Endothelial cell of umbilical vein (primary cell): Measurements from ENCODE around the gene MCTP1. TPM values are rescaled to one million over a fixed set of nuclear protein-coding genes. Genes with fewer than 3 reads are reported as not detected.

Source experiments
- BruUV-seq: library from RNA; stranded (reverse); fragments of 400-500 nt; replicated peaks from 2 replicates; lab custom pipeline; 2021; lab: Mats Ljungman, UMichigan
- CTCF ChIA-PET: fragments of 300-600, 350-600 bp; sonication (Branson Sonifier 250); formaldehyde crosslinking; loops from one replicate; lab custom pipeline; 2021; ENCODE audit warnings: antibody characterized with exemption, inconsistent platforms; lab: Charles Lee
- POLR2A ChIA-PET: fragments of 300-600, 350-600 bp; sonication (Branson Sonifier 250); formaldehyde crosslinking; loops from one replicate; lab custom pipeline; 2021; ENCODE audit warnings: antibody characterized with exemption, inconsistent platforms; lab: Charles Lee
- DNase-seq: peaks from one replicate; pipeline ENCODE4 v3.0.0-alpha.2; 2011; ENCODE audit warnings: low read depth, low spot score
- FAIRE-seq: peaks from 2 replicates; lab custom pipeline; 2011; peaks lifted over from hg19 to GRCh38; lab: Jason Lieb, UNC
- H2AFZ ChIP-seq: 2 replicates; pipeline ENCODE4 v1.6.0; 2012; ENCODE audit warnings: low read depth, low read length, control low read depth, inconsistent platforms
- H3K27ac ChIP-seq: 2 replicates; pipeline ENCODE4 v1.5.1; 2011; ENCODE audit warnings: low read depth, mild to moderate bottlenecking, control low read depth, low read length, moderate library complexity; ENCODE audit not compliant: insufficient read depth
- H3K27me3 ChIP-seq, 2 experiments: 2 replicates each; pipeline versions ENCODE4 v1.6.0 to v1.6.1; 2011; ENCODE audit warnings: low read length in 2 of 2, mixed read lengths in 1 of 2; ENCODE audit not compliant: control insufficient read depth in 2 of 2, insufficient read depth in 2 of 2
- H3K36me3 ChIP-seq, 2 experiments: 2 replicates in 1 of 2; 3 replicates in 1 of 2; pipeline ENCODE4 v1.5.1; 2011; ENCODE audit warnings: low read length in 2 of 2, mild to moderate bottlenecking in 1 of 2, moderate library complexity in 1 of 2; ENCODE audit not compliant: control insufficient read depth in 2 of 2, insufficient read depth in 2 of 2; ENCODE audit errors: extremely low read depth in 1 of 2
- H3K4me1 ChIP-seq: 3 replicates; pipeline ENCODE4 v1.5.1; 2011; ENCODE audit warnings: mild to moderate bottlenecking, low read length; ENCODE audit not compliant: control insufficient read depth, insufficient read depth; ENCODE audit errors: extremely low read depth
- H3K4me2 ChIP-seq: 2 replicates; pipeline ENCODE4 v1.6.1; 2011; ENCODE audit warnings: low read length, control low read depth, mixed read lengths; ENCODE audit not compliant: insufficient read depth
- H3K4me3 ChIP-seq, 3 experiments: fragments of 200-600 bp in 1 of 3; sonication (generic), shearing (Covaris generic) in 1 of 3; replicated peaks in 1 of 3; 2 replicates each; pipeline ENCODE4 v1.5.1; 2011 to 2016; ENCODE audit warnings: control low read depth in 3 of 3, low read length in 3 of 3, mild to moderate bottlenecking in 2 of 3, inconsistent platforms in 1 of 3, low read depth in 1 of 3, moderate library complexity in 1 of 3; ENCODE audit not compliant: insufficient read depth in 1 of 3
- H3K79me2 ChIP-seq: 2 replicates; pipeline ENCODE4 v1.6.0; 2012; ENCODE audit warnings: low read length, inconsistent platforms; ENCODE audit not compliant: control insufficient read depth, insufficient read depth
- H3K9ac ChIP-seq: replicated peaks from 2 replicates; pipeline ENCODE3; 2011; ENCODE audit warnings: low read length, control low read depth; ENCODE audit not compliant: insufficient read depth; ENCODE audit errors: extremely low read depth
- H3K9me1 ChIP-seq: replicated peaks from 3 replicates; pipeline ENCODE4 v1.6.0; 2011; ENCODE audit warnings: mild to moderate bottlenecking, low read length; ENCODE audit not compliant: control insufficient read depth, insufficient read depth; ENCODE audit errors: extremely low read depth
- H3K9me3 ChIP-seq: replicated peaks from 2 replicates; pipeline ENCODE4 v1.5.1; 2012; ENCODE audit warnings: low read length, inconsistent platforms; ENCODE audit not compliant: control insufficient read depth, insufficient read depth
- H4K20me1 ChIP-seq: replicated peaks from 2 replicates; pipeline ENCODE3; 2011; ENCODE audit warnings: mild to moderate bottlenecking, low read length; ENCODE audit not compliant: control insufficient read depth, insufficient read depth; ENCODE audit errors: extremely low read depth
- EZH2 ChIP-seq: IDR thresholded peaks from 2 replicates; pipeline ENCODE4 v1.6.1; 2012; ENCODE audit warnings: borderline replicate concordance, low read depth, mild to moderate bottlenecking, moderate library complexity, low read length, inconsistent platforms; ENCODE audit not compliant: severe bottlenecking
- FOS ChIP-seq: IDR thresholded peaks from 2 replicates; pipeline ENCODE4 v1.6.1; 2011; ENCODE audit warnings: mild to moderate bottlenecking, low read length, moderate library complexity, borderline replicate concordance; ENCODE audit not compliant: insufficient read depth
- GATA2 ChIP-seq: IDR thresholded peaks from 2 replicates; pipeline ENCODE4 v1.7.0; 2011; ENCODE audit warnings: low read depth, mild to moderate bottlenecking, moderate library complexity, mixed read lengths, low read length; ENCODE audit not compliant: insufficient read length, insufficient read depth
- JUN ChIP-seq: IDR thresholded peaks from 2 replicates; pipeline ENCODE4 v1.6.1; 2011; ENCODE audit warnings: borderline replicate concordance, low read depth; ENCODE audit not compliant: insufficient read length, insufficient read depth
- MYC ChIP-seq: IDR thresholded peaks from one replicate; pipeline ENCODE4 v1.6.1; 2011; ENCODE audit warnings: mild to moderate bottlenecking, low read depth, low read length
- POLR2A ChIP-seq: IDR thresholded peaks from 2 replicates; pipeline ENCODE4 v1.6.1; 2012; ENCODE audit warnings: low read depth, mild to moderate bottlenecking, control low read depth, low read length
- POLR2AphosphoS5 ChIP-seq: IDR thresholded peaks from 2 replicates; pipeline ENCODE4 v1.6.1; 2012; ENCODE audit warnings: low read depth, mild to moderate bottlenecking, control low read depth, low read length, moderate library complexity; ENCODE audit not compliant: insufficient read depth
- dilution Hi-C: fragments of 300-500 bp; cut with MboI; formaldehyde crosslinking; loops from one replicate; pipeline ENCODE4 v1.15.0; 2019; ENCODE audit warnings: low sequenced_read_pairs; ENCODE audit not compliant: extremely low pct_ligation_motif_present
- intact Hi-C: fragments of 100-400 bp; cut with micrococcal nuclease; formaldehyde crosslinking; loops from one replicate; pipeline ENCODE4 v1.10.0; 2022
- polyA plus RNA-seq, 4 experiments: library from polyadenylated mRNA; depleted of rRNA in 3 of 4; stranded (reverse) in 3 of 4; unstranded in 1 of 4; fragments of >200 nt; gene quantifications; 2 replicates each; pipeline versions ENCODE4 v1.2.1 to v1.2.3, GENCODE V29; 2011 to 2012; ENCODE audit warnings: missing spikeins in 1 of 4
- total RNA-seq: library from RNA; stranded (reverse); gene quantifications from 2 replicates; pipeline ENCODE4 v1.2.3, GENCODE V29; 2021
- TF ChIP-seq, protein P1 (sequence below): IDR thresholded peaks from 2 replicates; pipeline ENCODE4 v1.6.1; 2011; ENCODE audit not compliant: insufficient read depth, insufficient read length
- TF ChIP-seq, protein P2 (sequence below), 2 donors: IDR thresholded peaks; 1 replicate in 1 of 2; 2 replicates in 1 of 2; pipeline ENCODE4 v1.5.1; 2011; ENCODE audit warnings: low read length in 2 of 2, mild to moderate bottlenecking in 2 of 2, moderate library complexity in 2 of 2, control low read depth in 1 of 2, inconsistent platforms in 1 of 2, low read depth in 1 of 2; ENCODE audit not compliant: insufficient read depth in 1 of 2; ENCODE audit errors: extremely low read depth in 1 of 2

Gene MCTP1
- total and polyA plus RNA-seq, 2 donors (not counting 3 experiments of a cell fraction or from before 2014, with no cell fraction given) = 79.3 to 203 TPM

DNA sequence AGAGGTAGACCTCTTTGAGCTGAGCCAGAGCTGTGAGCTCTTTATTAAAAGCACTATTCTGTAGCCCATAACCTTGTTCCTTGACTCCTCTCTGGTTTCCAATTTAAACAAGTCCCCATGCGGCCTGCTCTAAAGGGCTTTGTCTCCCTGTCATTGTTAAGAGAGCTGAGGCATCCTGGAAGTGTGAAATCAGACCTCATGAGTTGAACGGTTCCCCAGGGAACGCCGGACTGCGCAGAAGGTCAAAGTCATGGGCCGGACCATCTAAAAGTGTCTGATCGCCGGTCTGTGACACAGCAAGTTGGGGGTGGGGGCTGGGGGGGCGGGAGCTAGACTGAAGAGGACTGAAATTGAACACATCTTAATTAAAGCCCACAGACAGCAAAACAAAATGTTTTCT lies 400.6 kb downstream of the MCTP1 start:
- no peaks in the 10 kb centered on the region for H3K4me1 ChIP-seq
- POLR2A ChIA-PET = no interaction called here
- H3K36me3 ChIP-seq = peaks cover 0 to 6% of the 10 kb centered on the region in 2 experiments
- FAIRE-seq (no peak), DNase-seq (no peak)
- H3K4me3 ChIP-seq = no peak overlapping the region
- no peaks in the 10 kb centered on the region for H3K27me3 ChIP-seq
- BruUV-seq = no TSS peak
- H3K27ac ChIP-seq = no peak overlapping the region
- no peak overlapping the region for H3K9ac ChIP-seq
- dilution Hi-C loops (no loop called here), intact Hi-C loops (no loop called here)
- no peak overlapping the region for H2AFZ ChIP-seq
- no peaks in the 10 kb centered on the region for H3K9me1 ChIP-seq
- CTCF ChIA-PET = interaction anchor here (1.4 kb wide), 1 partner anchor 10 kb away, joined by 8 read pairs; no protein-coding TSS in a partner anchor
- no peaks in the 10 kb centered on the region for H4K20me1 ChIP-seq
- H3K79me2 ChIP-seq = no peaks in the 10 kb centered on the region
- no peak overlapping the region for H3K4me2 ChIP-seq
- no peak for TF ChIP-seq POLR2AphosphoS5
- TF ChIP-seq GATA2 = no peak
- TF ChIP-seq, protein P1, sequence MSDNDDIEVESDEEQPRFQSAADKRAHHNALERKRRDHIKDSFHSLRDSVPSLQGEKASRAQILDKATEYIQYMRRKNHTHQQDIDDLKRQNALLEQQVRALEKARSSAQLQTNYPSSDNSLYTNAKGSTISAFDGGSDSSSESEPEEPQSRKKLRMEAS = no peak
- TF ChIP-seq MYC = no peak
- no peak for TF ChIP-seq POLR2A
- TF ChIP-seq EZH2 = no peak
- no peak for TF ChIP-seq JUN
- TF ChIP-seq, protein P2, sequence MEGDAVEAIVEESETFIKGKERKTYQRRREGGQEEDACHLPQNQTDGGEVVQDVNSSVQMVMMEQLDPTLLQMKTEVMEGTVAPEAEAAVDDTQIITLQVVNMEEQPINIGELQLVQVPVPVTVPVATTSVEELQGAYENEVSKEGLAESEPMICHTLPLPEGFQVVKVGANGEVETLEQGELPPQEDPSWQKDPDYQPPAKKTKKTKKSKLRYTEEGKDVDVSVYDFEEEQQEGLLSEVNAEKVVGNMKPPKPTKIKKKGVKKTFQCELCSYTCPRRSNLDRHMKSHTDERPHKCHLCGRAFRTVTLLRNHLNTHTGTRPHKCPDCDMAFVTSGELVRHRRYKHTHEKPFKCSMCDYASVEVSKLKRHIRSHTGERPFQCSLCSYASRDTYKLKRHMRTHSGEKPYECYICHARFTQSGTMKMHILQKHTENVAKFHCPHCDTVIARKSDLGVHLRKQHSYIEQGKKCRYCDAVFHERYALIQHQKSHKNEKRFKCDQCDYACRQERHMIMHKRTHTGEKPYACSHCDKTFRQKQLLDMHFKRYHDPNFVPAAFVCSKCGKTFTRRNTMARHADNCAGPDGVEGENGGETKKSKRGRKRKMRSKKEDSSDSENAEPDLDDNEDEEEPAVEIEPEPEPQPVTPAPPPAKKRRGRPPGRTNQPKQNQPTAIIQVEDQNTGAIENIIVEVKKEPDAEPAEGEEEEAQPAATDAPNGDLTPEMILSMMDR (IDR thresholded peaks at IDR 0.05; ENCODE audit: extremely low read depth in 1 of 2, insufficient read depth in 1 of 2, low read depth in 1 of 2, low read length in 2 of 2) = no peak
- TF ChIP-seq FOS = no peak
- no peaks in the 10 kb centered on the region for H3K9me3 ChIP-seq
